HG03354 (cell line): ENCODE measurements around the gene POLR3A.

Experiments
- ATAC-seq: cut with Tn5 transposase; IDR thresholded peaks from one replicate; pipeline ENCODE4 v1.9.1; 2021; ENCODE audit warnings: mild to moderate bottlenecking; ENCODE audit not compliant: unreplicated experiment, poor library complexity, severe bottlenecking

The POLR3A gene

GRCh38 chr10:77925410-77925794 is 103.9 kb downstream of the POLR3A start:
- ATAC-seq = no peak

GRCh38 chr10:77922566-77923179 is 106.6 kb downstream of the POLR3A start:
- no peak for ATAC-seq

- no peak for ATAC-seq
Measured at GRCh38 chr10:77922055-77922454, 107.3 kb downstream of the POLR3A start.

DNA sequence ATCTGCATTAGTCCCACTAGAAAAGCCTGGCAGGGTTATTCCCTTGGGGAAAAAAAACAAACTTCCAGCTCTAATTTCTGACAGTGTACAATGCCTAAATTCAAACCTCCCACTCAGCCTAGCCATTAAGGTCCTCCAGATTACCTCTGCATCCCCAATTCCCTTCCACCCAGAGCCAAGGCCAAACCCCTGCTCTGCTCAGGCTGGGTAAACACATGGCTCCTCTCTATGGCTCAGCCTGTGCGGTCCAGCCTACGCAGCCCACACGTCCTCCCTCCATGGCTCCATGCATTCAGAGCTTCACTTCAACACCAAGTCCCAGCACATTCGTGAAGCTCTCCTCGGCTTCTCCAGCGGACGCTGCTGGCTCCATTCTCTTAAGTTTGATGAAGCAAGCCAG is 107.9 kb downstream of the POLR3A start:
- ATAC-seq = no peak

DNA sequence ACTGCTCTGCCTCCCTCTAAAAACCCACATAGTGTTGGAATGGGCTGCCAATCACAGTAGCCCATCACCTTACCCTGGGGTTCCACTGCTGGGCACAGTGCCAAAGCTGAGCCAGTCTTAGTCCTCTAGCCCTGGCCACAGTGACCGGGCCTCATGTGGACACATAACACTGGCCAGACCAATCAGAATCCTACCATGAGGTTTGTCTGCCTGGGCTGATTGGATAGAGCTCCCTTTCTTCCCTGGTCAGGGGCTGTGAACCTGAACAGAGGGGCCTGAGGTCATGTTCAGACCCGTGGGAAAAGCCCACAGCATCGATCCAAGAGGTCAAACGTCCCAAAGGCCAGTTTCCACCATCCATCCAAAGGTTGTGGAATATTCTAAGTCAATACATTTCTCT is 108.8 kb downstream of the POLR3A start:
- no peak for ATAC-seq

DNA sequence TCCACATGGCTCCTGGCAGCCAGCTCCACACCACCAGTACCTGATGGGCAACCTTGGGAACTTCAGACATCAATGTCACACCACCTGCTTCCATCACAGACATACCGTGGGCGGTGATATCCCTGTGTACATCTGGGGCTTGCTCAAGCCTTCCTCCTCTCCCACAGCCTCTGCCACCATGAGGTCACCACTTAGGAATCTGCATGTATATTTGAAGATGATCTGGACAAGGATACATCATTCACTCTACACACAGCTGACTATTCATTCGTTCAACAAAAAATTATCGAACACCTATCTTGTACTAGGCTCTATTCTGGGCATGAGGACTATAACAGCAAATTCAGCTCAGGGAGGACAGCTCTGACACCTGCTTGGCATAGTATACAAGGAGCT is 109.6 kb downstream of the POLR3A start:
- ATAC-seq = no peak
